Parathyroid adenoma (tissue), 2 donors: ENCODE data around the gene ARHGEF1.

ENCODE experiments used
- H2AFZ ChIP-seq: fragments of 300-600 bp; sonication (generic); one replicate; pipeline ENCODE4 v1.7.0; 2017; ENCODE audit warnings: antibody characterized with exemption, mild to moderate bottlenecking
- H3K27ac ChIP-seq: fragments of 300-600 bp; sonication (generic); one replicate; pipeline ENCODE4 v1.7.0; 2017
- H3K27me3 ChIP-seq: fragments of 300-600 bp; sonication (generic); one replicate; pipeline ENCODE4 v1.7.0; 2017; ENCODE audit warnings: low read length; ENCODE audit not compliant: control insufficient read depth, insufficient read depth
- H3K36me3 ChIP-seq: fragments of 300-600 bp; sonication (generic); one replicate; pipeline ENCODE4 v1.7.0; 2017; ENCODE audit warnings: low read length; ENCODE audit not compliant: control insufficient read depth, insufficient read depth
- H3K4me1 ChIP-seq: fragments of 300-600 bp; sonication (generic); one replicate; pipeline ENCODE4 v1.7.0; 2017; ENCODE audit warnings: control low read depth
- H3K4me2 ChIP-seq: fragments of 300-600 bp; sonication (generic); one replicate; pipeline ENCODE4 v1.7.0; 2017; ENCODE audit warnings: low read length
- H3K4me3 ChIP-seq: fragments of 300-600 bp; sonication (generic); one replicate; pipeline ENCODE4 v1.7.0; 2017; ENCODE audit warnings: low read depth, low read length
- H3K79me2 ChIP-seq: fragments of 300-600 bp; sonication (generic); one replicate; pipeline ENCODE4 v1.7.0; 2017; ENCODE audit warnings: control low read depth
- H3K9ac ChIP-seq: fragments of 300-600 bp; sonication (generic); one replicate; pipeline ENCODE4 v1.7.0; 2017; ENCODE audit warnings: mild to moderate bottlenecking
- H3K9me3 ChIP-seq: fragments of 300-600 bp; sonication (generic); one replicate; pipeline ENCODE4 v1.7.0; 2017; ENCODE audit warnings: low read length; ENCODE audit not compliant: control insufficient read depth
- CTCF ChIP-seq: fragments of 300-600 bp; sonication (generic); IDR thresholded peaks from one replicate; pipeline ENCODE4 v1.7.0; 2017; ENCODE audit warnings: antibody characterized with exemption, mild to moderate bottlenecking
- donor health status: primary hyperparathyroidism.

ARHGEF1 gene

GRCh38 chr19:41933693-41934426 lies 50.9 kb downstream of the ARHGEF1 start:
- H3K4me3 ChIP-seq: no peak overlapping the region
- H3K9ac ChIP-seq: no peak overlapping the region
- H3K27ac ChIP-seq: no peak overlapping the region
- no peak for TF ChIP-seq CTCF
- no peaks in the 10 kb centered on the region for H3K27me3 ChIP-seq
- H3K79me2 ChIP-seq: no peaks in the 10 kb centered on the region
- H3K4me2 ChIP-seq: no peak overlapping the region
- H3K4me1 ChIP-seq: peaks cover 24% of the 10 kb centered on the region
- no peaks in the 10 kb centered on the region for H3K36me3 ChIP-seq
- H2AFZ ChIP-seq: no peak overlapping the region
- H3K9me3 ChIP-seq: no peaks in the 10 kb centered on the region

- peak; percentile 97 for TF ChIP-seq CTCF
- Histone ChIP-seq H2AFZ (no peak overlapping the region), H3K27me3 (no peaks in the 10 kb centered on the region), H3K9me3 (no peaks in the 10 kb centered on the region), H3K36me3 (no peaks in the 10 kb centered on the region), H3K4me2 (no peak overlapping the region), H3K4me3 (no peak overlapping the region), H3K9ac (no peak overlapping the region), H3K27ac (no peak overlapping the region), H3K79me2 (no peaks in the 10 kb centered on the region), H3K4me1 (peaks cover 19% of the 10 kb centered on the region)
Observed at GRCh38 chr19:41934849-41935374, 51.9 kb downstream of the ARHGEF1 start.

- TF ChIP-seq CTCF: no peak
- no peak overlapping the region for H3K4me3 ChIP-seq
- no peaks in the 10 kb centered on the region for H3K79me2 ChIP-seq
- no peak overlapping the region for H3K4me2 ChIP-seq
- H2AFZ ChIP-seq: no peak overlapping the region
- H3K27me3 ChIP-seq: no peaks in the 10 kb centered on the region
- H3K27ac ChIP-seq: no peak overlapping the region
- peaks cover 9% of the 10 kb centered on the region for H3K4me1 ChIP-seq
- no peaks in the 10 kb centered on the region for H3K9me3 ChIP-seq
- H3K9ac ChIP-seq: no peak overlapping the region
- H3K36me3 ChIP-seq: no peaks in the 10 kb centered on the region
Observed at GRCh38 chr19:41935760-41936415, 52.9 kb downstream of the ARHGEF1 start.

GRCh38 chr19:41936416-41936850 lies 53.4 kb downstream of the ARHGEF1 start:
- Histone ChIP-seq H3K27ac (no peak overlapping the region), H3K79me2 (no peaks in the 10 kb centered on the region), H2AFZ (no peak overlapping the region), H3K4me1 (peaks cover 8% of the 10 kb centered on the region), H3K36me3 (no peaks in the 10 kb centered on the region), H3K27me3 (no peaks in the 10 kb centered on the region), H3K4me3 (no peak overlapping the region), H3K9ac (no peak overlapping the region), H3K9me3 (no peaks in the 10 kb centered on the region), H3K4me2 (no peak overlapping the region)
- TF ChIP-seq CTCF: no peak
